ENCODE data around the gene HMGB4.

The HMGB4 gene

GRCh38 chr1:33863779-33864178, at the start of gene HMGB4:
Gene HMGB4 (plus strand): TSS chr1:33864079. CDS start chr1:33864192, 113 bp downstream.
- DNase-seq: no peak

GRCh38 chr1:33814166-33814565, 49.7 kb upstream of the HMGB4 start:
- DNase-seq: no peak

GRCh38 chr1:33815061-33815460, 48.8 kb upstream of the HMGB4 start:
- DNase-seq: no peak

GRCh38 chr1:33818071-33818470, 45.8 kb upstream of the HMGB4 start:
- no peak for DNase-seq

GRCh38 chr1:33819290-33819912, 44.5 kb upstream of the HMGB4 start:
- DNase-seq: no peak

- DNase-seq: no peak
Observed at GRCh38 chr1:33819913-33820311, 44.0 kb upstream of the HMGB4 start.

GRCh38 chr1:33820804-33821203, 43.1 kb upstream of the HMGB4 start:
- DNase-seq: no peak

- no peak for DNase-seq
Observed at GRCh38 chr1:33821291-33821690, 42.6 kb upstream of the HMGB4 start.

- DNase-seq: no peak
Observed at GRCh38 chr1:33822396-33822795, 41.5 kb upstream of the HMGB4 start.

- no peak for DNase-seq
Observed at GRCh38 chr1:33823401-33823800, 40.5 kb upstream of the HMGB4 start.

GRCh38 chr1:33823830-33824229, 40.0 kb upstream of the HMGB4 start:
- DNase-seq: no peak

- no peak for DNase-seq
Observed at GRCh38 chr1:33824321-33824720, 39.6 kb upstream of the HMGB4 start.

- DNase-seq: no peak
Observed at GRCh38 chr1:33824971-33825370, 38.9 kb upstream of the HMGB4 start.

GRCh38 chr1:33825506-33825905, 38.4 kb upstream of the HMGB4 start:
- DNase-seq: no peak

GRCh38 chr1:33826311-33826710, 37.6 kb upstream of the HMGB4 start:
- no peak for DNase-seq

- DNase-seq: no peak
Observed at GRCh38 chr1:33826711-33827110, 37.2 kb upstream of the HMGB4 start.

- DNase-seq: no peak
Observed at GRCh38 chr1:33828059-33828458, 35.8 kb upstream of the HMGB4 start.

- no peak for DNase-seq
Observed at GRCh38 chr1:33828654-33829053, 35.2 kb upstream of the HMGB4 start.

- no peak for DNase-seq
Observed at GRCh38 chr1:33836911-33837310, 27.0 kb upstream of the HMGB4 start.

GRCh38 chr1:33837635-33838034, 26.2 kb upstream of the HMGB4 start:
- DNase-seq: no peak

- DNase-seq: no peak
Observed at GRCh38 chr1:33841494-33841893, 22.4 kb upstream of the HMGB4 start.

GRCh38 chr1:33842348-33842747, 21.5 kb upstream of the HMGB4 start:
- DNase-seq: no peak

GRCh38 chr1:33844166-33844565, 19.7 kb upstream of the HMGB4 start:
- DNase-seq: no peak

- DNase-seq: no peak
Observed at GRCh38 chr1:33846861-33847260, 17.0 kb upstream of the HMGB4 start.

- no peak for DNase-seq
Observed at GRCh38 chr1:33848205-33848937, 15.5 kb upstream of the HMGB4 start.
